Measurements from ENCODE around the gene ICAM4.
"Not testable (repeated sequence)": the region's sequence is repeated elsewhere in the genome, so short reads cannot be mapped to it uniquely, and the experiment has no call there.

- not testable (repeated sequence) for TF ChIP-seq CTCF, POLR2A (IDR thresholded peaks at IDR 0.05)
Measured at GRCh38 chr19:10336725-10337124, 50.0 kb downstream of the ICAM4 start.
